GM12891 (cell line): Measurements from ENCODE around the gene GTF3C6.

Source experiments
- PAX5 ChIP-seq: IDR thresholded peaks from 2 replicates; pipeline ENCODE4 v1.6.1; 2011; ENCODE audit warnings: low read length, moderate library complexity, mild to moderate bottlenecking; ENCODE audit not compliant: insufficient read depth, severe bottlenecking
- POLR2A ChIP-seq: IDR thresholded peaks from 2 replicates; pipeline ENCODE4 v1.6.1; 2011; ENCODE audit warnings: low read depth, low read length, control low read depth
- POLR2AphosphoS5 ChIP-seq: IDR thresholded peaks from 2 replicates; pipeline ENCODE4 v1.6.1; 2011; ENCODE audit warnings: low read depth, low read length, control low read depth
- TAF1 ChIP-seq: IDR thresholded peaks from 2 replicates; pipeline ENCODE4 v1.6.1; 2011; ENCODE audit warnings: low read depth, low read length, control low read depth

- no peak for TF ChIP-seq POLR2A
- no peak for TF ChIP-seq POLR2AphosphoS5
- no peak for TF ChIP-seq TAF1
- TF ChIP-seq PAX5: no peak
Observed at GRCh38 chr6:110996691-110997090, 38.2 kb downstream of the GTF3C6 start.
